HEK293 (cell line): ENCODE measurements around the gene SPRED2.
A peak's percentile ranks its signal among the peaks of the same experiment; 100 is the strongest.

Source experiments
- CTCF ChIA-PET: fragments of 350-600 bp; formaldehyde crosslinking; extraction: SDS; loops from one replicate; lab custom pipeline; 2021; ENCODE audit warnings: antibody characterized with exemption; lab: Yijun Ruan, JAX
- POLR2A ChIA-PET: fragments of 300-600 bp; formaldehyde crosslinking; extraction: SDS; loops from one replicate; lab custom pipeline; 2020; ENCODE audit warnings: antibody characterized with exemption, inconsistent platforms; lab: Yijun Ruan, JAX
- H3K27ac ChIP-seq: fragments of 200-500 bp; sonication (Bioruptor generic); 2 replicates; pipeline ENCODE4 v1.5.1; 2014; ENCODE audit warnings: low read depth, low read length, control low read depth, inconsistent platforms; ENCODE audit errors: extremely low read depth
- H3K36me3 ChIP-seq, 2 experiments: fragments of 200-500 bp in 1 of 2; sonication (Bioruptor generic) in 1 of 2; 1 replicate in 1 of 2; 2 replicates in 1 of 2; pipeline ENCODE4 v1.5.1; 2014 to 2017; ENCODE audit warnings: inconsistent platforms in 2 of 2, low read length in 2 of 2; ENCODE audit not compliant: control insufficient read depth in 2 of 2, insufficient read depth in 1 of 2
- H3K4me1 ChIP-seq: fragments of 200-500 bp; sonication (Bioruptor generic); 2 replicates; pipeline ENCODE4 v1.5.1; 2014; ENCODE audit warnings: mild to moderate bottlenecking, low read length, inconsistent platforms; ENCODE audit not compliant: control insufficient read depth, insufficient read depth
- H3K4me3 ChIP-seq: 2 replicates; pipeline ENCODE4 v1.5.1; 2011; ENCODE audit warnings: low read depth, mild to moderate bottlenecking, control low read depth, low read length, moderate library complexity
- H3K9me3 ChIP-seq: fragments of 200-500 bp; sonication (Bioruptor generic); 2 replicates; pipeline ENCODE4 v1.5.1; 2014; ENCODE audit warnings: low read depth, low read length, inconsistent platforms; ENCODE audit not compliant: control insufficient read depth, insufficient read depth
- FEZF1 ChIP-seq: fragments of 450-650 bp; formaldehyde crosslinking; IDR thresholded peaks from 2 replicates; pipeline ENCODE4 v1.5.1; 2016; ENCODE audit warnings: missing biosample characterization, missing genetic modification characterization
- GLIS1 ChIP-seq: fragments of 450-650 bp; formaldehyde crosslinking; IDR thresholded peaks from 2 replicates; pipeline ENCODE4 v1.5.1; 2016; ENCODE audit warnings: missing biosample characterization, missing genetic modification characterization
- KLF8 ChIP-seq: fragments of 450-650 bp; formaldehyde crosslinking; IDR thresholded peaks from 2 replicates; pipeline ENCODE4 v1.5.1; 2016; ENCODE audit warnings: missing biosample characterization, missing genetic modification characterization
- KLF9 ChIP-seq: fragments of 450-650 bp; formaldehyde crosslinking; IDR thresholded peaks from 2 replicates; pipeline ENCODE4 v1.5.1; 2016; ENCODE audit warnings: missing biosample characterization, missing genetic modification characterization, low read depth
- SP2 ChIP-seq: fragments of 450-650 bp; formaldehyde crosslinking; IDR thresholded peaks from 2 replicates; pipeline ENCODE4 v1.5.1; 2016; ENCODE audit warnings: missing biosample characterization, missing genetic modification characterization
- TCF7L2 ChIP-seq: IDR thresholded peaks from 2 replicates; pipeline ENCODE4 v1.6.1; 2011; ENCODE audit warnings: low read depth, mild to moderate bottlenecking, inconsistent platforms, low read length, moderate library complexity, borderline replicate concordance
- TRIM28 ChIP-seq: IDR thresholded peaks from 2 replicates; pipeline ENCODE4 v1.6.1; 2011; ENCODE audit warnings: low read length, control low read depth, borderline replicate concordance
- ZBTB10 ChIP-seq: fragments of 450-650 bp; formaldehyde crosslinking; IDR thresholded peaks from 2 replicates; pipeline ENCODE4 v1.5.1; 2016; ENCODE audit warnings: missing biosample characterization, missing genetic modification characterization
- ZBTB17 ChIP-seq: fragments of 450-650 bp; formaldehyde crosslinking; IDR thresholded peaks from 2 replicates; pipeline ENCODE4 v1.5.1; 2016; ENCODE audit warnings: missing biosample characterization, missing genetic modification characterization
- ZBTB26 ChIP-seq: fragments of 450-650 bp; formaldehyde crosslinking; optimal IDR thresholded peaks from 2 replicates; pipeline ENCODE3; 2016; ENCODE audit warnings: missing biosample characterization, mild to moderate bottlenecking, missing genetic modification characterization
- ZBTB48 ChIP-seq: fragments of 450-650 bp; formaldehyde crosslinking; IDR thresholded peaks from 2 replicates; pipeline ENCODE4 v1.5.1; 2016; ENCODE audit warnings: missing biosample characterization, missing genetic modification characterization
- ZIC2 ChIP-seq: fragments of 450-650 bp; formaldehyde crosslinking; IDR thresholded peaks from 2 replicates; pipeline ENCODE4 v1.5.1; 2016; ENCODE audit warnings: missing biosample characterization, missing genetic modification characterization
- ZNF280D ChIP-seq: fragments of 450-650 bp; formaldehyde crosslinking; IDR thresholded peaks from 2 replicates; pipeline ENCODE4 v1.5.1; 2016; ENCODE audit warnings: missing biosample characterization, missing genetic modification characterization
- ZNF324 ChIP-seq: fragments of 450-650 bp; formaldehyde crosslinking; IDR thresholded peaks from 2 replicates; pipeline ENCODE4 v1.5.1; 2016; ENCODE audit warnings: missing biosample characterization, missing genetic modification characterization
- ZNF398 ChIP-seq: fragments of 450-650 bp; formaldehyde crosslinking; IDR thresholded peaks from 2 replicates; pipeline ENCODE4 v1.5.1; 2017; ENCODE audit warnings: missing biosample characterization, missing genetic modification characterization
- ZNF555 ChIP-seq: fragments of 450-650 bp; formaldehyde crosslinking; conservative IDR thresholded peaks from 2 replicates; pipeline ENCODE4 v1.5.1; 2017; ENCODE audit warnings: missing biosample characterization, mild to moderate bottlenecking, missing genetic modification characterization, inconsistent platforms
- ZNF585B ChIP-seq: fragments of 450-650 bp; formaldehyde crosslinking; IDR thresholded peaks from 2 replicates; pipeline ENCODE4 v1.5.1; 2016; ENCODE audit warnings: missing biosample characterization, missing genetic modification characterization
- ZSCAN4 ChIP-seq: fragments of 450-650 bp; formaldehyde crosslinking; IDR thresholded peaks from 2 replicates; pipeline ENCODE4 v1.5.1; 2017; ENCODE audit warnings: missing biosample characterization, missing genetic modification characterization

Gene SPRED2

GRCh38 chr2:65430603-65431420 lies 1.6 kb downstream of the SPRED2 start (continued):
- TF ChIP-seq ZNF280D (tag by site-specific recombination): no peak
- TF ChIP-seq ZNF585B (tag by site-specific recombination): no peak
- no peak for TF ChIP-seq ZBTB48 (tag by site-specific recombination)
- peak; percentile 84 for TF ChIP-seq ZIC2
- no peak for TF ChIP-seq TCF7L2
- TF ChIP-seq KLF8 (tag by site-specific recombination): 0 out of 2 replicates have a peak, but pooled peaks have one; percentile 57
- peak; percentile 79 for TF ChIP-seq KLF9 (tag by site-specific recombination)
- 0 out of 2 replicates have a peak, but pooled peaks have one; percentile 21 for TF ChIP-seq ZNF324 (tag by site-specific recombination)
- peak; percentile 95 for TF ChIP-seq ZBTB26
- TF ChIP-seq ZBTB10 (tag by site-specific recombination): peak; percentile 77
- no peak for TF ChIP-seq ZNF555 (tag by site-specific recombination)
- TF ChIP-seq ZSCAN4 (tag by site-specific recombination): peak; percentile 12; the same call in 1 of the 2 replicates
- TF ChIP-seq SP2 (tag by site-specific recombination): peak; percentile 69
- TF ChIP-seq FEZF1 (tag by site-specific recombination): peak; percentile 59
- peak; percentile 95 for TF ChIP-seq GLIS1

GRCh38 chr2:65429786-65430602 lies 2.4 kb downstream of the SPRED2 start:
- H3K4me1 ChIP-seq: peaks cover 10% of the 10 kb centered on the region
- H3K27ac ChIP-seq: peak overlapping the region; percentile 95; the same call in 1 of the 2 replicates
- peak overlapping the region; percentile 83 for H3K4me3 ChIP-seq
- ChIA-PET CTCF (interaction anchor here (0.7 to 1.0 kb wide), 2 partner anchors 47 to 73 kb away, joined by 3 read pairs; no protein-coding TSS in a partner anchor), POLR2A (interaction anchor here (0.7 to 2.6 kb wide), 8 partner anchors 9 to 202 kb away, joined by 3 to 14 read pairs (median 4); partner anchors contain the start of gene ACTR2)
- no peaks in the 10 kb centered on the region for H3K36me3 ChIP-seq
- no peaks in the 10 kb centered on the region for H3K9me3 ChIP-seq
- TF ChIP-seq ZBTB17 (tag by site-specific recombination) (peak; percentile 94), TRIM28 (0 out of 2 replicates have a peak, but pooled peaks have one; percentile 10), ZNF398 (tag by site-specific recombination) (no peak), ZBTB26 (no peak)
